ENCODE data around the gene GLDC.

GLDC gene

DNA sequence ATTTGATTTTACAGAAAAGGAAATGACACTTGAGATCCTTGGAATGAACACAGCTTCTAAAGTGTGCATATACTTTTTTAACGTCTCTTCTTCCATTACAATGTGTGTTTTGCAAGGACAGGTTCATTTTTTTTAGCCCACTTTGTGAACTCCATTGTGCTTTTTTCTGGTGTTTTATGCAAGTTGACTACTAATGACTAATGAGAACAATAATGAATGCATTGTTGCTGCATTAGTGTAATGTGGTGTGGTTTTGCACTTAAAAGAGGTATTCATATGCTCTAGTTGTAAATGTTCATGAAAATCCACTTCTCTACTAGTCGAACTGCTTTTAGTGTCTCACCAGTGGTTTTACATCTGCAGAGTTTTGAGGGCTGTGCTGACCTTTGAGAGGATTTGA, 139.0 kb downstream of the GLDC start:
- peak; percentile 58 for DNase-seq (ENCODE audit: low read depth, low spot score)

GRCh38 chr9:6502399-6502798, 143.1 kb downstream of the GLDC start:
- no peak for DNase-seq (ENCODE audit: low read depth, low spot score)

- DNase-seq (ENCODE audit: low read depth, low spot score), result no peak
These were observed 143.9 kb downstream of the GLDC start for GRCh38 chr9:6501526-6502210.

GRCh38 chr9:6498982-6499381, 146.5 kb downstream of the GLDC start:
- DNase-seq (ENCODE audit: low read depth, low spot score), result no peak

DNA sequence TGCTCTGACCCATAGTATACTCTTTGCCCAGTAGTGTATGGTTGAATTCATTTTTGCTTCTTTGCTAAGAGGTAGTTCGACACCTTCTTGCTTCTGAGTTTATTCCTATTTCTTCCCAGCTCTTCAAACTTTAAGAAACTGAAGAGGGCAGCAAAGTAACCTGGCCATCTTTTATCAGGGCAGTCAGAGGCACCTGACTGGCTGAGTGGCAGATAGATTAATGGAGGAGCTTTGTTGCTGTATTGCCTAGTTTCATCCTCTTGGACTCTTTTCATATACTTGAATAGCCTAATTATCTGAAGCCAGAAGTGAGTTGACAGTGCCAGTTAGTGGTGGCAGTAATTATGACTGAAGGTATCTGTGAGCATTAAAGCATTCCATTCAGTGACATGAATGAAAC, 150.1 kb downstream of the GLDC start:
- DNase-seq (ENCODE audit: low read depth, low spot score), result no peak

DNA sequence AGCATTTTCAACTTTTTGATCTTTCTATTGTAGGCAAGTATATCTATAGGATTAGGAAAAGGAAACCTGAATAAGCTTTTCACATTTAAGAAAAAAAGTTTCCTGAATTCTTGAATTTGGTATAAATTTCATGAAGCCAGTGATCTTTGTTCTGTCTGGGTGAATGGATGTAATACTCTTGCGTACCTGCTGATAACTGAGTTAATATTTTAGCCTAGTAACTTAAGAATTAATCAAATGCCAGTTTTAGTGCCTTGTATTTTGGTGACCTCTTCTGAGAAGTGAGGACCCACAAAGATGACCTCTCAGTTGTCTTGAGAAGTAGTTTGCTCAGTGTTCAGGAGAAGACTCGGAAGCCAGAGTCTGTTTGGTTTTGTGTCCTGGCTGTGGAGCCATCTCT, 154.7 kb downstream of the GLDC start:
- no peak for DNase-seq (ENCODE audit: low read depth, low spot score)

GRCh38 chr9:6489099-6489498, 156.4 kb downstream of the GLDC start:
- DNase-seq (ENCODE audit: low read depth, low spot score), result no peak

- no peak for DNase-seq (ENCODE audit: low read depth, low spot score)
These were observed 157.1 kb downstream of the GLDC start for GRCh38 chr9:6488395-6488794.

DNA sequence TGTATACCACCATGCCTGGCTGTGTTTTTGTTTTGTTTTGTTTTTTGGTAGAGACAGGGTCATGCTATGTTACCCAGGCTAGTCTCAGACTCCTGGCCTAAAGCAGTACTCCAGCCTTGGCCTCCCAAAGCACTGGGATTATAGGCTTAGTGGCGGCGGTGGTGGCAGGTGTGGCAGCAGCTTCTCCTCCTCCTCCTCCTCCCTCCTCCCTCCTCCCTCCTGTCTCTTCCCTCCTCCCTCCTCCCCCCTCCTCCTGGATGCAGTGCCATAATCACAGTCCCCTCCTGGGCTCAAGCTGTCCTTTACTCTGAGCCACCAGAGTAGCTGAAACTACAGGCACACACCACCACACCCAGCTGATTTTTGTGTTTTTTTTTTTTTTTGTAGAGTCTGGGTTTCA, 161.3 kb downstream of the GLDC start:
- DNase-seq (ENCODE audit: low read depth, low spot score), result no peak
